ENCODE data around the gene IL17RA.

- TF ChIP-seq CTCF (conservative IDR thresholded peaks at IDR 0.05; ENCODE audit: low read length) (no peak), EZH2phosphoT487 (IDR thresholded peaks at IDR 0.05; ENCODE audit: borderline replicate concordance) (no peak)
Measured at GRCh38 chr22:17140826-17141766, 56.3 kb downstream of the IL17RA start.
